MM.1S (cell line): Measurements from ENCODE around the gene GCN1.

Source experiments
- DNase-seq: peaks from one replicate; pipeline ENCODE4 v3.0.0-alpha.2; 2015
- H2AFZ ChIP-seq: fragments of 300-600 bp; sonication (generic); 2 replicates; pipeline ENCODE4 v1.6.0; 2016; ENCODE audit warnings: antibody characterized with exemption, low read length
- H3F3A ChIP-seq: fragments of 300-600 bp; sonication (generic); 2 replicates; pipeline ENCODE4 v1.6.1; 2016; ENCODE audit warnings: mild to moderate bottlenecking, antibody characterized with exemption, low read length, moderate library complexity, mixed read lengths; ENCODE audit not compliant: insufficient read depth
- H3K27ac ChIP-seq: fragments of 300-600 bp; sonication (generic); 2 replicates; pipeline ENCODE4 v1.5.1; 2016; ENCODE audit warnings: mild to moderate bottlenecking, low read length
- H3K27me3 ChIP-seq: fragments of 300-600 bp; sonication (generic); replicated peaks from 2 replicates; pipeline ENCODE4 v1.6.0; 2016; ENCODE audit warnings: low read length; ENCODE audit not compliant: insufficient read depth
- H3K36me3 ChIP-seq: fragments of 300-600 bp; sonication (generic); replicated peaks from 2 replicates; pipeline ENCODE4 v1.6.1; 2016; ENCODE audit warnings: mild to moderate bottlenecking, low read length, mixed read lengths; ENCODE audit not compliant: insufficient read depth
- H3K4me1 ChIP-seq: fragments of 300-600 bp; sonication (generic); 2 replicates; pipeline ENCODE4 v1.6.1; 2016; ENCODE audit warnings: low read length, mixed read lengths
- H3K4me2 ChIP-seq: fragments of 300-600 bp; sonication (generic); 2 replicates; pipeline ENCODE4 v1.6.0; 2016; ENCODE audit warnings: low read depth, low read length
- H3K4me3 ChIP-seq: fragments of 300-600 bp; sonication (generic); 2 replicates; pipeline ENCODE4 v1.5.1; 2016; ENCODE audit warnings: low read length, mixed read lengths
- H3K79me2 ChIP-seq: fragments of 300-600 bp; sonication (generic); 2 replicates; pipeline ENCODE4 v1.6.1; 2016; ENCODE audit warnings: mixed run types, low read length, mixed read lengths
- H3K9ac ChIP-seq: fragments of 300-600 bp; sonication (generic); 2 replicates; pipeline ENCODE4 v1.6.1; 2016; ENCODE audit warnings: low read length, mixed read lengths
- H3K9me2 ChIP-seq: fragments of 300-600 bp; sonication (generic); replicated peaks from 2 replicates; pipeline ENCODE4 v1.6.1; 2016; ENCODE audit warnings: mild to moderate bottlenecking, low read length, mixed read lengths; ENCODE audit not compliant: insufficient read depth
- H3K9me3 ChIP-seq: fragments of 300-600 bp; sonication (generic); replicated peaks from 2 replicates; pipeline ENCODE4 v1.6.1; 2016; ENCODE audit warnings: mild to moderate bottlenecking, low read length, mixed read lengths; ENCODE audit not compliant: insufficient read depth
- H4K20me1 ChIP-seq: fragments of 300-600 bp; sonication (generic); 2 replicates; pipeline ENCODE4 v1.6.1; 2016; ENCODE audit warnings: mild to moderate bottlenecking, low read length, moderate library complexity, mixed read lengths; ENCODE audit not compliant: insufficient read depth
- EZH2 ChIP-seq: fragments of 300-600 bp; sonication (generic); optimal IDR thresholded peaks from 2 replicates; pipeline ENCODE3; 2017; ENCODE audit warnings: low read depth, mild to moderate bottlenecking, antibody characterized with exemption, low read length, mixed read lengths
- EZH2phosphoT487 ChIP-seq: fragments of 300-600 bp; sonication (generic); IDR thresholded peaks from 2 replicates; pipeline ENCODE4 v1.6.1; 2018; ENCODE audit warnings: antibody characterized with exemption, low read length
- TF ChIP-seq, protein P1 (sequence below): fragments of 300-600 bp; sonication (generic); IDR thresholded peaks from 2 replicates; pipeline ENCODE4 v1.5.1; 2016; ENCODE audit warnings: antibody characterized with exemption, low read length, mixed read lengths

The GCN1 gene

DNA sequence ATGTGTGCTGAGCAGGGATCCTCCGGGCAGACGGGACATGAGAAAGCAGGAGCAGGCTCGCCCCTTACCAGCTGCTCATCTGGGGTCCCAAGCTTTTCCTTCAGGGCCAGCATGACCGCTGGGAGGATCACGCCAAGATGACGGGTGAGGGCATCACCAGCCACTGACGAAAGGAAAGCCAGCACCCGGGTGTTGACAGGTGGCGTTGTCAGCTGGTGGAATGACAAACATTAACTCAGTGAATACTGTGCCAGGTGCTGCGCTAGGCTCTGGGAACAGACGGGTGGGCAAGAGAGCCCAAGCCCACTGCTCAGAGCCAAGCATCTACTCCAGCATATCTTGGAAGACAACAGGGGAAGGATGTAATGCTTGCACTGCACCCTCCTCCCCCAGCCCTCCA is 56.7 kb downstream of the GCN1 start:
- no peak overlapping the region for H2AFZ ChIP-seq
- H3F3A ChIP-seq = peaks cover 21% of the 10 kb centered on the region
- H3K27ac ChIP-seq = no peak overlapping the region
- H3K4me2 ChIP-seq = no peak overlapping the region
- no peaks in the 10 kb centered on the region; the same call in 1 of the 2 replicates for H4K20me1 ChIP-seq
- H3K4me3 ChIP-seq = no peak overlapping the region
- H3K9me3 ChIP-seq = no peaks in the 10 kb centered on the region
- no peaks in the 10 kb centered on the region for H3K36me3 ChIP-seq
- no peaks in the 10 kb centered on the region; the same call in 1 of the 2 replicates for H3K79me2 ChIP-seq
- peaks cover 22% of the 10 kb centered on the region for H3K4me1 ChIP-seq
- H3K9ac ChIP-seq = no peak overlapping the region
- H3K9me2 ChIP-seq = no peaks in the 10 kb centered on the region
- TF ChIP-seq, protein P1, sequence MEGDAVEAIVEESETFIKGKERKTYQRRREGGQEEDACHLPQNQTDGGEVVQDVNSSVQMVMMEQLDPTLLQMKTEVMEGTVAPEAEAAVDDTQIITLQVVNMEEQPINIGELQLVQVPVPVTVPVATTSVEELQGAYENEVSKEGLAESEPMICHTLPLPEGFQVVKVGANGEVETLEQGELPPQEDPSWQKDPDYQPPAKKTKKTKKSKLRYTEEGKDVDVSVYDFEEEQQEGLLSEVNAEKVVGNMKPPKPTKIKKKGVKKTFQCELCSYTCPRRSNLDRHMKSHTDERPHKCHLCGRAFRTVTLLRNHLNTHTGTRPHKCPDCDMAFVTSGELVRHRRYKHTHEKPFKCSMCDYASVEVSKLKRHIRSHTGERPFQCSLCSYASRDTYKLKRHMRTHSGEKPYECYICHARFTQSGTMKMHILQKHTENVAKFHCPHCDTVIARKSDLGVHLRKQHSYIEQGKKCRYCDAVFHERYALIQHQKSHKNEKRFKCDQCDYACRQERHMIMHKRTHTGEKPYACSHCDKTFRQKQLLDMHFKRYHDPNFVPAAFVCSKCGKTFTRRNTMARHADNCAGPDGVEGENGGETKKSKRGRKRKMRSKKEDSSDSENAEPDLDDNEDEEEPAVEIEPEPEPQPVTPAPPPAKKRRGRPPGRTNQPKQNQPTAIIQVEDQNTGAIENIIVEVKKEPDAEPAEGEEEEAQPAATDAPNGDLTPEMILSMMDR = no peak
- TF ChIP-seq EZH2 (no peak), EZH2phosphoT487 (no peak)
- no peaks in the 10 kb centered on the region for H3K27me3 ChIP-seq
- no peak for DNase-seq

DNA sequence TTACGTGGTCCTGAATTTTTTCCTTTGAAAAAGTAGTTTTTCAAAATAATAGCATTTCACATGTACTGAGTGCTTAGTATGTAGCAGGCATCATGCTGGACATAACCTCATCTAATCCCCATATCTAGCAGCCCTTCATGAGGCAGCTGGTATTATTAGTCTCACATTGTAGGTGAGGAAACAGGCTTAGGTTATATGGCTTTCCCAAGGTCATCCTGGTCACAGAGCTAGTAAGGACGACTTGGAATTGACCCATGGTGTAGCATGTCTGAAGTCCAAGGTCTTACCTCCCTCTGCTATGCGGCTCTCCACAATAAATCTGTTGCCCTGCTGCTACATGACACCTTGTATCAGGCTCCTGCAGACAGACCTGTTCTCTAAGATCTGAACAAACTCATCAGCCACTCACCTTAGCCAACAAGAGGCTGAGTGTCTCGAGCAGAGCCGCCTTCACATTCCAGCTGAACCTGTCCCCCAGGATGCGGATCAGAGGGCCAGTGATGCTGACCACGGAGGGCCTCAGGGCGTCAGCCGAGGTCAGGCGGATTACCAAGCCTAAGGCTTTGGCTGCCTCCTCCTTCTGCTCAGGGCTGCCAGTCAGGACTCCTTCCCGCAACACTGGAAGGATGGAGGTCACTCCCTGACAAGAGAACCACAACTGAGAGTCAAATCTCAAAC is 58.3 kb downstream of the GCN1 start:
- no peaks in the 10 kb centered on the region for H3K36me3 ChIP-seq

GRCh38 chr12:120134307-120134980 is 60.1 kb downstream of the GCN1 start:
- Histone ChIP-seq H3K4me2 (no peak overlapping the region), H4K20me1 (no peaks in the 10 kb centered on the region; the same call in 1 of the 2 replicates), H2AFZ (no peak overlapping the region), H3F3A (peaks cover 23% of the 10 kb centered on the region), H3K36me3 (no peaks in the 10 kb centered on the region), H3K27me3 (no peaks in the 10 kb centered on the region), H3K9me3 (no peaks in the 10 kb centered on the region), H3K9ac (no peak overlapping the region), H3K27ac (no peak overlapping the region), H3K9me2 (no peaks in the 10 kb centered on the region), H3K79me2 (peaks cover 9% of the 10 kb centered on the region; the same call in 1 of the 2 replicates), H3K4me3 (no peak overlapping the region), H3K4me1 (peaks cover 34% of the 10 kb centered on the region)
- DNase-seq = no peak
- TF ChIP-seq EZH2 = no peak
- TF ChIP-seq EZH2phosphoT487 = no peak
- TF ChIP-seq, protein P1 = no peak

More for the DNA sequence above, 58.3 kb downstream of the GCN1 start:
- Histone ChIP-seq H3K9me3 (no peaks in the 10 kb centered on the region), H2AFZ (no peak overlapping the region), H3K4me2 (no peak overlapping the region), H3F3A (peaks cover 23% of the 10 kb centered on the region), H3K4me3 (no peak overlapping the region), H3K27me3 (no peaks in the 10 kb centered on the region), H3K9me2 (no peaks in the 10 kb centered on the region), H3K9ac (no peak overlapping the region), H3K4me1 (peaks cover 34% of the 10 kb centered on the region), H3K79me2 (peaks cover 9% of the 10 kb centered on the region; the same call in 1 of the 2 replicates), H3K27ac (no peak overlapping the region), H4K20me1 (no peaks in the 10 kb centered on the region; the same call in 1 of the 2 replicates)
- no peak for DNase-seq
- TF ChIP-seq EZH2 = no peak
